Fibroblast of skin of right biceps (primary cell): ENCODE data around the gene ABCC9.
"Not testable (repeated sequence)": the region's sequence is repeated elsewhere in the genome, so short reads cannot be mapped to it uniquely, and the experiment has no call there.

Source experiments
- DNase-seq: peaks from one replicate; pipeline ENCODE4 v3.0.0-alpha.2; 2013

ABCC9 gene

DNA sequence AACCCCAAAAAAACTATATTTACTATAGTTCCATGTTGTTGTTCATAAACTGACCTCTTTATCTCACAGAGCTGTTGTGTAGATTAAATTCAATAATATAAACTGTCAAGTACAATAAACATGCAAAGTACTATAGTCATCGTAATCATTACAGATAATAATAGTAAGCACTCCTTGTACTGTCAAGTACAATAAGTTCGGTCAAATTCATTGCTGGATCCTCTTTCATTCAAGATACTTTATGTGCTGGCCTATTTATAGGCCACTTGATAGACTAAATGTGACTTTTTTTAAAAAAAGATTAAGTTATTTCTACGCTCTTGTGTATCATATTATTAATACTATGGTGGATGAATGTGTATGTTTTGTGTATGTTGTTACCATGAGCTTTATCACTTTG is 127.5 kb downstream of the ABCC9 start:
- no peak for DNase-seq

DNA sequence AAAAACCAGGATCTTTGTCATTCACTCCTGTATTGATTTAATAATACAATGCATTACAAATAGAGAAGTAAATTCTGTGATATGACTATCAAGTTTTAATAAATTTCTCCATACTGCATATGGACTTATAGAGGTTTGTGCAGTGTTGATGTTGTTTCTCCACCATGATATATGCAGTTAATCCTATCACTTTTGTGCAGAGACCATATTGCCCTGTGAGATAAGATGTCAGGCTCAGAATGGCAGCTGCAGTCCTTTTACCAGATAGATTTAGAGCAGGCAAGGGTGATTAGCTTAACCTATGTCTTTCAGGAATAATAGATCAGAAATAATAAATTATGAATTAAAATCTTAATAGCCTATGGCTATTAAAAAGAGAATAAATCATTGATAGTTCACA is 128.1 kb downstream of the ABCC9 start:
- DNase-seq: no peak

DNA sequence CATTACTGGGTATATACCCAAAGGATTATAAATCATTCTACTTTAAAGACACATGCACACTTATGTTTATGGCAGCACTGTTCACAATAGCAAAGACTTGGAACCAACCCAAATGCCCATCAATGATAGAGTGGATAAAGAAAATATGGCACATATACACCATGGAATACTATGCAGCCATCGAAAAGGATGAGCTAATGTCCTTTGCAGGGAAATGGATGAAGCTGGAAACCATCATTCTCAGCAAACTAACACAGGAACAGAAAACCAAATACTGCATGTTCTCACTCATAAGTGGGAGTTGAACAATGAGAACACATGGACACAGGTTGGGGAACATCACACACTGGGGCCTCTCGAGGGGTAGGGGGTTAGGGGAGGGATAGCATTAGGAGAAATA is 128.9 kb downstream of the ABCC9 start:
- not testable (repeated sequence) for DNase-seq

DNA sequence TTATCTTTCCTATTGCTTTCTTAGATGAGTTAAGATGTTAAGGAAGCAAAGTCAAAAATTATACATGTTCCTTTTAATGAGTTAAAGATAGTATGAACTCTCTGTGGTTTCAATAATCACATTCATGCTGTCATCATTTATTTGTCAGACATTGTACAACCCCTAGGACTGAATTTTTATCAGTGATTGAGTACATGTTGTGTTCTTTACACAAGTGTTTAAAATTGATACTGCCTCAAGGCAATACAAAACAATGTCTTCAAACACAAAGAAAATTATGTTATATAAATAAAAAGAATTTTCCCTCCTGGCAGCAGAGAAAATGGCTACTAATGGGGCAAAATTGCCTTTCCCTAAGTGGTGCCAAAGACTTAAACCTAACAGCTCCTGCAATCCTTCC is 132.1 kb downstream of the ABCC9 start:
- no peak for DNase-seq

DNA sequence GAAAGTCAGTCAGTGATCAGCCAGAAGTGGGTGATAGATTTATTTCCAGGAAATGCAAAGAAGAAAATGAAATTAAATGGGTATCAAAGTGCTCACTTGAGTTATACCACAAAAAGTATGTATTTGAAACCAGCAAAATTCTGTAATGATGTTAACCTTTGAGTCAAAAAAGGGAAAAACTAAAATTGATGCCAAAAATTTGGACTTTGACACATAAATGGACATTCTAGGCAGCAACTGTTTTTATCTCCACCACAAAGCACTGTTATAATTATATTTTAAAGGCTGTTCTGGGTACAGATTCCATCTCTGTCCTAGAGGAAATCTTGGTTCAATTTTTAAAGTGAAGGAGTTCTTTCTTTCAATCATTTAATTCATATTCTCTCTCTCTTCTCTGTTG is 135.0 kb downstream of the ABCC9 start:
- DNase-seq: no peak

DNA sequence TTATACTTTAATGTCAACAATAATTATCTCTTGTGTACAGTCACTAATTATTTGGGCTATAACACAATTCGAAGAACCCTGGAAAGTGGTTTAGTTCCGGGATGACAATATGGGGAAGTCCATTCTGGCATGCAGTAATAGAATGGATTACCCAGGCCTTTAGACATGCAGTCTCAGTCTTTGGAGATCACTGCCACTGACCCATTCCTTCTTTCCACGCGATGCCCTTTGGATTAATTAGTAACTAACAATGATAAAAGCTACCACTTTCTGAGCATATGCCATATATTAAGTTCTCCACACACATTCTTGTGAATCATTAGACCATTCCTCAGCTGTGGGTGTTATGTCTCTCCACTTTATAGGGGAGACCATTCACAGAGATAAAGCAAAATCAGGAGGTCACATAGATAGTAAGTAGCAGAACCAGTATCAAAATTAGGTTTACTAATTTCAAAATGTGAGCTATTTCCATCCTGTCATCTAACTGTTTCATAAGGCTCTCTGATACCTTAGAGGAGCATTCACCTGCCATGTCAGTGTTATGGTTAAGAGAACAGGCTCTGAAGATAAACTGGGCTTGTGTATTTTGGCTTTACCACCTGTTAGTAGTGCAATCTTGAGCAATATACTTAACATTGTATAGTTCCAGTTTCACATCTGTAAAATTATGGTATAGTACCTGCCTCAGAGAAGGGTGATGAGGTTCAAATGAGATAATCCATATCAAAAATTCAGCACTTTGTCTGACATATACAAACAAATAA is 139.5 kb downstream of the ABCC9 start:
- DNase-seq: no peak

DNA sequence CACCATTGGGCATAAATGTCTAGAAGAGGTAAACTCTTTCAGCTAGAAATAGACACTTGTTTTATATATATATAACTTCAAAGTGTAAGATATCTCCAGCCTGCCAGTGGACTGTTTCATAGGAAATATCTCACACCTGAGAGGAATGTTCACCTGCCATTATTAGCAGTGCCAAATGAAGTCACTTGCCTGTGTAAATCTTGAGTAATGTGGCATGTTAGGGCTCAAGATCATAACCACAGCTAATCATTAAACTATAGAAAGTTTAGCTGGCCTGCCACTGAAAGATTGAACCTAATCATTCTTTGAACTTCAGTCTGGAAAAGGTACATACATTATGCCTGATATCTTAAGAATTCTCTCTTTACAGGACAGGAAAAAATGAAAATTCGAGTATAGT is 141.2 kb downstream of the ABCC9 start:
- DNase-seq: no peak

DNA sequence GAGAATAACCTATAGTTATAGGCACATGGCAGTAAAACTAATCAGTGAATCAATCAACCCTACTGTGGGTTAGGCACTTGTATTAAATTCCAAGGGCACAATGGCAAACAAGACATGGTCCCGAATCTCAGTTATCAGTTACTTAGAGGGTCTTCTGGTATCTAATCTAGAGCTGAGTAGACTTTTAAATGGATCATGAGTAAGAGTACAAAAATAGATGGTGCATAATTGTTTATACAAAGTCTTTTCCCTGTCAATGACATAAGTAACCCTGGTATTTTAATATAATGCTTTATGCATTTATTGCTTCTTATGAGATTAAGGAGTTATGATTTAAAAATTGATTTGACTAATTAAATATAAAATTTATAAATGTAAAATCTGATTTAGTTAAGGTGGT is 143.7 kb downstream of the ABCC9 start:
- DNase-seq: no peak

DNA sequence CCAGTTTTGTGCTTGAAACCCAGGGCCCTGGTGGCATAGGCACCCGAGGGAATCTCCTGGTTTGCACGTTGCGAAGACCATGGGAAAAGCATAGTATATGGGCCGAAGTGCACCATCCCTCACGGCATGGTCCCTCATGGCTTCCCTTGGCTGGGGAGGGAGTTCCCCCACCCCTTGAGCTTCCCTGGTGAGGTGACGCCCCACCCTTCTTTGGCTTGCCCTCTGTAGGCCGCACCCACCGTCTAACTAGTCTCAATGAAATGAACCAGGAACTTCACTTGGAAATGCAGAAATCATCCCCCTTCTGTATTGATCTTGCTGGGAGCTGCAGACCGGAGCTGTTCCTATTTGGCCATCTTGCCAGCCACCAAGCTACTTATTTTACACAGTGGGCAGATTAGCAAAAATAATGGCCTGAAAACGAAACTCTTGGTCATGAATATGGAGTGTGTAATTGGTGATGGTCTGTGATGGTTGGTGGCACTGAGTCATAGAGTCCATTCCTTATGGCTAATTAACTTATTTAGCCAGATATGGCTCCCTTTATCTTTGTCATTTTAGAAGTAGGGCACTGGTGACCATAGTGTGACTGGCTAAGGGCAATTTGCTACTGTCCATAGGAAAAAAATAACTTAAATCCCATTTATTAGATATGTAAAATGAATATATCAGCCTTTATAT is 145.4 kb downstream of the ABCC9 start:
- DNase-seq: no peak

DNA sequence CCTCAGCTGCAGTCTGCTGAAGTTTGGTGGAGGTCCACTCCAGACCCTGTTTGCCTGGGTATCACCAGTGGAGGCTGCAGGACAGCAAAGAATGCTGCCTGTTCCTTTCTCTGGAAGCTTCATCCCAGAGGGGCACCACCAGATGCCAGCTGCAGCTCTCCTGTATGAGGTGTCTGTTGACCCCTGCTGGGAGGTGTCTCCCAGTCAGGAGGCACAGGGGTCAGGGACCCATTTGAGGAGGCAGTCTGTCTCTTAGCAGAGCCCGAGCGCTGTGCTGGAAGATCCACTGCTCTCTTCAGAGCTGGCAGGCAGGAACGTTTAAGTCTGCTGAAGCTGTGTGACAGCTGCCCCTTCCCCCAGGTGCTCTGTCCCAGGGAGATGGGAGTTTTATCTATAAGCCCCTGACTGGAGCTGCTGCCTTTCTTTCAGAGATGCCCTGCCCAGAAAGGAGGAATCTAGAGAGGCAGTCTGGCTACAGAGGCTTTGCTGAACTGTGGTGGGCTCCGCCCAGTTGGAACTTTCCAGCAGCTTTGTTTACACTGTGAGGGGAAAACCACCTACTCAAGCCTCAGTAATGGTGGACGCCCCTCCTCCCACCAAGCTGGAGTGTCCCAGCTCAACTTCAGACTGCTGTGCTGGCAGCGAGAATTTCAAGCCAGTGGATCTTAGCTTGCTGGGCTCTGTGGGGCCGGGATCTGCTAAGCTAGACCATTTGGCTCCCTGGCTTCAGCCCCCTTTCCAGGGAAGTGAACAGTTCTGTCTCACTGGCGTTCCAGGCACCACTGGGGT is 146.2 kb downstream of the ABCC9 start:
- not testable (repeated sequence) for DNase-seq

DNA sequence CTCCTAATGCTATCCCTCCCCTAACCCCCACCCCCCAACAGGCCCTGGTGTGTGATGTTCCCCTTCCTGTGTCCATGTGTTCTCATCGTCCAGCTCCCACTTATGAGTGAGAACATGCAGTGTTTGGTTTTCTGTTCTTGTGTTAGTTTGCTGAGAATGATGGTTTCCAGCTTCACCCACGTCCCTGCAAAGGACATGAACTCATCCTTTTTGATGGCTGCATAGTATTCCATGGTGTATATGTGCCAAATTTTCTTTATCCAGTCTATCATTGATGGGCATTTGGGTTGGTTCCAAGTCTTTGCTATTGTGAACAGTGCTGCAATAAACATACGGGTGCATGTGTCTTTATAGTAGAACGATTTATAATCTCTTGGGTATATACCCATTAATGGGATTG is 151.5 kb downstream of the ABCC9 start:
- not testable (repeated sequence) for DNase-seq

DNA sequence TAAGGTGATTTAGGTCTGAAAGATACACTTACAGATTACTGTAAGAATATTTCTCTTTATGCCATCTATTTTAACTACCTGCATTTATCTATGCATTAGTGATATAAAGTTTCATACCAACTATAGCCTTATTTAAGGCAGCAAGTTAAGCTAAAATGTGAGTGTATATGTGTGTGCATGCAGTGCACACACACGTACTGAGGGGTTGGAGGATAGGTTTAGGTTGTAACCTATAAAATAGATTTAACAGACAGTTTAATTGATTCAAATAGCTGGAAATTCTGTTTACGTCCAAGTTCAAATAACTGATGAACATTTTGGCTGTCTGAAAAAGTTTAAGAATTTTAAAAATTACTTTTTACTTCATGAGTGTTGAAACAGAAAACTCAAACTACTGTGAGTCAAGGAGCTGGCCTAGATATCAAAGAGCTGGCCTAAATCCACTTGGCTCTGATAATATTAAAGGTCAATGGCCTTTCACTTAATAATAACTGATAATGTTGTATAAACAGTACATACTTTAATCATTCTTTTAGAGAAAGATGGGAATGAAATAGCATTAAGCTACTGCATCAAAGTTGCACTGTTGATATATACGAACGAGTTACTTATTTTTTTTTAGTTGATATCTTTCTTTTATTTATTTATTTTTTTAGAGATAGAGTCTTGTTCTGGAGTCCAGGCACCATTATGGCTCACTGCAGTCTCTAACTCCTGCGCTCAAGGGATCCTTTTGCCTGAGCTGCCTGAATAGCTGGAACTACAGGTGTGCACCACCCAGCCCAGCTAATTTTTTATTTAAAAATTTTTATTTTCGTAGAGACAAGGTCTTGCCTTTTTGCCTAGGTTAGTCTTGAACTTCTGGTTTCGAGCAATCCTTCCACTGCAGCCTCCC is 152.9 kb downstream of the ABCC9 start:
- no peak for DNase-seq

DNA sequence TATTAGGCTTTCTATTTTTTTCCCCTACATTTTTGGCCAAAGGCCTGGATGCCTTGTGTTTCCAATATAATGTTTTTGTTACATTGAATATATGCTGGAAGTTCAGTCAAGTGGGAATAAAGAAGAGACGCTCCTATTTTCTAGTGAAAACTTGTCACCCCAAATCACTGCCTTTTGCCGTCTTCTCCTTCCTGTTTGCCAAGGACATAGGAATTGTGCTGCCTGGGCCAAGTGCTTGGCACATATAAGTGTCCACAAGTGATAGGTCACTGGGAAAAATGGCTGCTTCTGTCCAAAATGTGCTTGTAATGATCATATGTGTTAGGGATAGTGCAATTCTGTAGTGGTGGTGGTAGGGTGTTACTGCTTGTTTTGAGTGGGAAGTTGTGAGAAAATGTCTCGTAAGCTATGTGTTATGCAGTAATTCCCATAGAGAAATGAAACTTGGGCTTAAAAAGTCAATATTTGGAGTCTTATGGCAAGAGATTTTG is 155.1 kb downstream of the ABCC9 start:
- no peak for DNase-seq

DNA sequence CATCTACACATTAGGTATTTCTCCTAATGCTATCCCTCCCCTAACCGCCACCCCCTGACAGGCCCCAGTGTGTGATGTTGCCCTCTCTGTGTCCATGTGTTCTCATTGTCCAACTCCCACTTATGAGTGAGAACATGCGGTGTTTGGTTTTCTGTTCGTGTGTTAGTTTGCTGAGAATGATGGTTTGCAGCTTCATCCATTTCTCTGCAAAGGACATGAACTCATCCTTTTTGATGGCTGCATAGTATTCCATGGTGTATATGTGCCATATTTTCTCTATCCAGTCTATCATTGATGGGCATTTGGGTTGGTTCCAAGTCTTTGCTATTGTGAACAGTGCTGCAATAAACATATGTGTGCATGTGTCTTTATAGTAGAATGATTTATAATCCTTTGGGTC is 158.5 kb downstream of the ABCC9 start:
- not testable (repeated sequence) for DNase-seq

DNA sequence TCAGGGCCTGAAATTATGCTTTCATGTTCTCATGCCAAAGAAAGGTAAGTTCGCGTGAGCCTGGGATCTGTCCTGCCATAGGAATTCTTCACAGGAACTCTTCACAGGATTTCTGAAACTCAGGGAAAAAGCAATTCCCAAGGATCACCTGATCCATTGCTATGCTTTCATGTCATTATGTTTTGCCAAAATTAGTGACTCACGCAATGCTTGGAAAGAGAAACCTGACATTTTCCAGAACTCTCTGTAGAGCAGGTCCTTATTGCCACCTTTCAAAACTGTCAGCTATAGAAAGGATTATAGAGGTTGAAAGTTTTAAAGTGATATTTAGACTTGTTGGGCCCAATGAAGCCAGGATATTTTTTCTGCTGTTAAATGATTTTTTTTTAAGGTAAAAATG is 160.4 kb downstream of the ABCC9 start:
- DNase-seq: no peak

DNA sequence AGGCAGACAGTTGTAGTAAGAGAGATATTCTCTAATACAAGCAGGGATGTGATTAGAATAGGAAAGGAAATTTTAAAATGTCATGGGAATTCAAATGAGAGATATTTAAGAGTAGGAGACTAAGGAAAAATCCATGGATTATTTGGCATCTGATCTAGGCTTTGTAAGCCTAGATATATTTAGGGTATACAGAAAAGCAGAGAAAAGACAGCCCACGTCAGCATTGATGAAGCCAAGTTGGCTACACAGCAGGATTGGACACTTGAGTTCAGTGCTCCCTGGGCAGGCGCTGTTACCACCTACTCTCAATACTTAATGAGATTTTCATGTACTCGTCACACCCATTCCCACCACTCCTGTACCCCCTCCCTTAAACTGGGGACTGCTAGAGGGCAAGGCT is 165.1 kb downstream of the ABCC9 start:
- no peak for DNase-seq

DNA sequence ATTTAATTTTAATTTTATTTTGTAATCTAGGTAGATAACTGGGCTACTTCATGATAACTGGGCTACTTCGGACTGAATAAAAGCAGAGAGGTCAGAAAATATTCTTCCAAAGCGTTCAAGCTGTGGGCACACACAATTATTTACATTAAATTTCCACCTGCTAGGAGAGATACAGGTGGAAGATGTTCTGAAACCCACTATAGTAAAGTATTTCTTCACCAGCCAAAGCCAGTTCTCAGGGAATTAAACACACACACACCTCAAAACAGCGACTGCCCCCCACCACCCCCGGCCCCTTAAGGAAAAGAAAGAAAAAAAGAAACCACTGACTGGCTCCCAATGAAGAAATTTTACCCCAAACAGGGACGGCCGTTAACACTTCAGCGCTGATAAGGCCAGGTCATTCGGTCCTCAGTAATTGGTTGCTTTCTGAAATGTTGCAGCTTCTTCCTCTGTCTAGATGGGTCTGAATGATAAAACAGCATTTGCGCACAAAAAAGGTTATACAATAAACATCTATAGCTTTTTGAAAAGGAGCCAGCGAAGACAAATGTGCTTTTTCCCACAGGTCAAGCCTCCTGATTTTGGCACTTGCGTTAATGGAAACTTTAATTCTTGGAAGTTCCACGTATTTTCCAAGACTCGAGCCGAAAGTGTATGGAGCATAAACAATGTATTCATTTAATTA is 165.9 kb downstream of the ABCC9 start:
- no peak for DNase-seq

DNA sequence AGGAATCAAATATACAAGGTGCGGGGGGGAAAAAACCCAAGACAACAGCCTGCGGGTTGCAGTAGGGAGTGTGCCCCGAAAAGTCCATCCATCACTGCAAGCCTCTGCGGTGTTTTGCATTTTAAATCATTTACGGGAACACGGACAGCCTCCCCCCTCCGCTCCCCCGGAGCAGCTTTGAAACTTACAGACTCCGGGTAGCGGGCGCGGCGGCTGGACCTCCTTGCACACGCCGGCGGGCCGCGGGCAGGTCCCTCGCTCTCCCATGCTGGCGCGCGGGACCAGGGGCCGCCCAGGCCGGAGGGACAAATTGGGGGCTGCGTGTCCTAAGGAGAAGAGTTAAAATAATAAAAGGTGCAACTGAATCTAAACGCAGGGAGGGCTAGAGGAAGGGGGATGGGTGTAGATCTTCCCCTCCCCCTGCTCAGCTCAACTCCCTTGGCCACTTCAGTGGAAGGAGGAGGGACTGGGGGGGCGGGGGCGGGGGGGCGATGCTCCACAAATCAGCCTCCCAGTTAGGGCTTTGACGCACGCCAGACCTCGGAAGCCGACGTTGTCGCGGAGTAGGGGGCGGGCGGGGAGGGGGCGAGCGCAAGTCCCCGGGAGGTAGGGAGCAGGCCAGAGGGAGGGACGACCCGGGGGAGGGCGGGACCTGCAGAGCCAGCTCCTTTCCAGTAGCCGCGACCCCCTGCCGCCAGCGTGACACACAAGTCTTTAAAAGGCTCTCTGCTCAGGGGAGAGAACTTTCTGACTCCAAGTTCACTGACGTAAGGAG is 166.7 kb downstream of the ABCC9 start, which contains the start of gene KCNJ8:
Gene KCNJ8, minus strand, starts transcription at position 349 of the 775 bp plus-strand sequence. CDS start 1,090 bp downstream, outside the sequence.
- DNase-seq: peak; percentile 48

DNA sequence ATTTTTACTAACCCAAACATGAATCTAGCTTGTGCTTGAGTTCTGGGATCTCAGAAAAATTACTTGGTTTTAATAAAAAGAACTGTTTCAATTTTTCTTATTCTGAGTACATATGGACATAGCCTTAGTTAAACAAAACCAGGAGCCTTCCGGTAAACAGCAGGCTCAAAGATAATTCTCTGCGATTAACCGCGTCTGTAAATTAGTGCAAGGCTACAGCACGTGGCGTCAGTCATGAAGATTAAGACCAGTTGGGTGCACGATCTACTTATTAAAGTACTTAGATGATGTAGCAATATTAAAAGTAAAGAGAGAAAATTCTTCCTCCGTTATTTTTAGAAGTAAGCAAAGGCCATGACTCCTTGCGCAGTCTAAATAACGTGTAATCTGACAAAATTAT is 167.4 kb downstream of the ABCC9 start:
- no peak for DNase-seq

DNA sequence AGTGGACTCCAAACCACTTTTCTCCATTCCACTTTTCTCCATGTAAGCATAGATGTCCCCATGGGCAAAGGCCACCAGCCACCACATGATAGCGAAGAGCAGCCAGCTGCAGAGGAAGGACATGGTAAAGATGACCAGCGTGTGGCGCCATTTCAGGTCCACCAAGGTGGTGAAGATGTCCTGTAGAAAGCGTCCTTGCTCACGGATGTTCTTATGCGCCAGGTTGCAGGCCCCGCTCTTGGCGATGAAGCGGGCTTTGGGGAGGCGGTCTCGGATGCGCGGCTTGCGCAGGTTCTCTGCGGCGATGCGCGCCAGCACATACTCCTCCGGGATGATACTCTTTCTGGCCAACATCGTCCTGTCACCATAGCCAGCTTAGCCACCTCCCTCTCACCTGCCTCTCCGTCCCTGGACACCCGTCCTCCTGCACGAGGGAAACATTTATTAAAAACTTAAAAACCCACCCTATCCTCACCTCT is 167.9 kb downstream of the ABCC9 start:
- DNase-seq: peak; percentile 29

DNA sequence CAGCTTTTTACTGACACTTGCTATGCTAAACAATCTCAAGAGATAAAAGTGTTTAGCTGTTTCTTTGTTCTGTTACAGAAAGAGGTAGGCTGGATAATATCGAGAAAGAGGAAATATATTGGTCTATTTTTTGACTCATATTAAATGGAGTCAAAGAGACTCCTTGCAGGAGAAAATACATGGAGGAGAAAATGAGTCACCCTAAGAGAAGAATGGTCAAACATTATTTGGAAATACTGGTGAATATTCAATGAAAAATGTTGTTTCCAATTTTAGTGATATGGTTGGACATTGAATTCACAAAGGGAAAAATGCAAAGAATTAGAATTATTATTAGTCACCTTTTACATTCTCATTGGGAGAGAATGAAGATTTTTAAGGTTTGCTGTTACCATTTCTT is 169.9 kb downstream of the ABCC9 start:
- DNase-seq: peak; percentile 67
